ENCODE results near the gene DOK7.
A peak's percentile ranks its signal among the peaks of the same experiment; 100 is the strongest.

The DOK7 gene

DNA sequence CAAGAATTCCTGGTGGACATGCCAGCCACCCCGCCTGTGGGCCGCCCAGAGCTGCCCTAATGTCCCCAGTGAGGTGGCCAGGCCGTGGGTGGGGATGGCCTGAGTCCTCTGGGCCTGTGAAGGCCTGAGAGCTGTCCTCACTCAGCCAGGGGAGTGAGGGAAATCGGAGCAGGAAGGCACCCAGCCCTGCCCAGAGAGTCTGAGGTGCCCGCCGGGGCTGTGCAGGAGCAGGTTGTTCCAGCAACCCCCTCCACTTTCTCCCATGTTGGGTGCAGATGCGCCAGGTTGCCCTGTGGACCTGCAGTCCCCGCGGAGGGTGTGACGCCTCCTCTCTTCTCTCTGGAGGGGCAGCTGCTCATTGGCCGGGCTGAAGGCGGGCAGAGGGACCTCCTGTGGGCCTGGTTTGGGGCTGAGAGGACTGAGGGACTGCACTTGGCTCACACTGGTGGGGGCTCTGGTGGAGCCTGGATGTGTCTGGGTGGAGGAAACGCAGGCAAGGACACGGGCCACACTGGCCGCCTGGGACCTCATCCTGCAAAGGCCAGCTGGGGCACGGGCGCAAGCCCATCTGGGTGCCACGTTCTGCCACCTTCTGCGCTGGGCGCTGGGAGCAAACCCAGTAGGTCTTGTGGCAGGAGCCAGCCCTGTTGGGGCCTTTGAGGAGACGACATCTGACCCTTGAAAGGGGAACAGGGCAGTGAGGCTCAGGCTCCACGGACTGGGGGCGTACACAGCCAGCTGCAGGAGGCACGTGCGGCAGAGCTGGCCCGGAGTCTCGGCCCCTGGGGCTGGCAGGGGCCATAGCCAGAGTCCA is 14.0 kb downstream of the DOK7 start:
- DNase-seq = no peak

DNA sequence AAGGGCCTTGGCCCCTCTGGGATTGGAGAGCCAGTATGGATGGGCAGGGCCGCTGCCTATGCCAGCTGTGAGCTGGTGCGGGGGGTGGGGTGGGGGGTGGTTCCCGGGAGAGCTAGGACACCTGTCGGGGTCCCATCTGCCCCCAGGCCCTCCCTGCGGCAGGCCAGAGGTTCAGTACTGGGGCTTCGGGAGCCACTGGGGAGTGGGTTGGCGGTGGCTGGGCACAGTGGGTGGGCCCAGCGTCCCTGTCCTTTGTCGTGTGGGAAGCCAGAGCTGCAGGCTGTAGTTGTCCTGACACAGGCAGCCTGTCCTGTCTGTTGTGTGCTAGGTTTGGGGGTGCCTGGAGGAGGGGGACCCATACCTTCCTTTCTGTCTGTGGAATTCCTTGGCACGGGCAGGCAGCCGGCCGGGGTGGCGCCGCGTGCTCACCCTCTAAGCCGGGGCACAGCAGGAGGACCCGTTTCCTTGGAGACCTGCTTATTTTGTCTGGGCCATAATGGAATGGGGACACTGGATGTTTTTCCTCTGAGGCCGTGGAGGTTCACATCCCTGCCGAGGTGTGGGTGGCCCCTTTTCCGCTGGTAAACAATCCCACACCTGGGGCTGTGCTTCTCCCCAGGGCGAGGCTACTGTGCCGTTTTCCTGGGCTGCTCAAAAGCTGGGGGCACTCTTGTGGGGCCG is 14.8 kb downstream of the DOK7 start:
- no peak for DNase-seq

DNA sequence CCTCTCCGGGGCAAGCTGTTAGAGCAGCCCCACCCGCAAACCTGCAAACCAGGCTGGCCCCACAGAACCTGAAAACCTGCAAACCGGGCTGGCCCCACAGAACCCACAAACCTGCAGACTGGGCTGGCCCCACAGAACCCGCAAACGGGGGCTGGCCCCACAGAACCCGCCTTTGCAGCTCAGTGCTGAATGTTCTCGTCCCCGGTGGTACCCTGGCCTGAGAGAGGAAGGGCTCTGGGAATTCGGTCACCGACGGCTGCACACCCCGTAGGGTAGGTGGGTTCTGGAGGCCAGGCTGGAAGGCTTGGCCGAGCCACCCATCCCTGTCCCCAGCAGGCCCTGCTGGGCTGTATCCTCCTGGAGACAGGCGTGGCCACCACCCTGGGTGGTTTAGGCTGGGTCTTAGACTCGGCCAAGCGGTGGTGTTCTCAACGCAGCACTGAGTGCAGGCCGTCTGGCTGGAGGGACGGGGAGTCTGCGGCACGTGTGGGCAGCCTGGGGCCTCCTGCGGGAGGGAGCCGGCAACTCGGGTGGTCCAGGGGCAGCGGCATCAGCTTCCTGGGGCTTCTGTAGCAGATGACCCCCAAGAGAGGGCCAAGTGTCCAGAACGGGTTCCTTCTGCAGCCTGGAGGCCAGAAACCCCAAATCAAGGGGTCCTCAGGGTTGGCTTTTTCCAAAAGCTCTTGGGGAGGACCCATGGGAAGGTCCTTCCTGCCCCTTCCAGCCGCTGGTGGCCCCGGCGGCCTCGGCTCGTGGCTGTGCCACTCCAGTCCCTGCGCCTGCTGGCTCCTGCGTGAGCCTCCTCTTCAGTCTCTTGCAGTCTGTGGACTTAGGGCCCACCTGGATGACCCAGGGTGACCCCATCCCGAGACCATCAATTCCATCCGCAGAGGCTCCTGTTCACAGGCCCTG is 15.6 kb downstream of the DOK7 start:
- DNase-seq = no peak

DNA sequence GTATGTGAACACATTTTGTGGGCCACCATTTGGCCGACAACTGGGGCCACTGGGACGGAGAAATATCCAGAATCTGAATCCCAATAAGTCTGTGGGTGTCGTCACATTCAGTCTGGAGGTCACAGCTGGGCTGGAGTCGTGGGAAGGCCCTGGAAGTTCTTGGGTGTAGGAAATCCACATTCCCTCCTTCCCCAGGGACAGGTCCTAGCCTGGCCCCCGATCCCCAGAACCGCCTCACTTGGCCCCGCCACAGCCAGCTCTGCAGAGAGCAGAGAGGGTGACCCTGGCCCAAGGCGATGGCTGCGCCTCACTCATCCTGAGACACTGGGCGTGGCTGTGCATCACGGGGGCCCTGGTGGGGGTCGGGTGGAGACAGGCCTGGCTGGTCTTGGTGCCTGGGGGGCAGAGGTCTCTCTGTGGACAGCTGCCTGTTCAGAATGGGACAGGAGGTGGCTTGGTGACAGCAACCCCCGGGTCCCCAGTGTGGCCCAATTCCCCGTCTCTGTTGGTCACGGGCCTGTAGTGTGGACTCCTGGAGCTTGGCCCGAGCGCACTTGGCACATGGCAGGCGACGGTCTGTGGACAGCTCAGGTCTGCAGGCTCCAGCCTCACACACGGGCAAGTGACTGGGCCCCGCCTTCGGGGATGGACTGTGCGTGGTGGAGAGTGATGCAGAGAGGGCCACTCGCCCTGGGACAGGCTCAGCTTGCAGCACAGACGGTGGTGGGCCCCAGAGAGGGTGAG is 16.4 kb downstream of the DOK7 start:
- DNase-seq = no peak

DNA sequence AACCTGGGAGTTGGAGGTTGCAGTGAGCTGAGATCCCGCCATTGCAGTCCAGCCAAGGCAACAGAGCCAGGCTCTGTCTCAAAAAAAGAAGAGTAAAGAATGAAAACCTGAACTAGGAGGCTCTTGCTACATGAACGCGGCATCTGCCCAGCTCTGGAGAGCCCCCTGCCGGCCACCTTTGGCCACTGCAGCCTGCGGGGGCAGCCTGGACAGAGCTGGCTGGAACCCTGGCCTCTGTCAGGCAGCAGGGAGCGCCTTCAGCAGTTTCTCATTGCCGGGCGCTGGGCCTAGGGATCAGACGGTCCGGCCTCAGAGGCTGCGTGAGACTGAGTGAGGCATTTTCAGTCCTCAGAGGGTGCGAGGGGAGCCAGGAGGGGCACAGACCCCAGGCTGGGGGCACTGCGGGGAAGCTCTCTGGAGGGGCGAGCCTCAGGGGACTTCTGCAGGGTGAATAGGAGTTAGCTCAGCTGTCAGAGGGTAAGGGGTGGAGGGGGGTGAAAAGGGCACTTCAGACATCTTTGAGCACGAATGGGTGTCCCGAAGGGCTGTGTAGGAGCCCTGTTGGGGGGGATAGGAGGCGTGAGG is 17.5 kb downstream of the DOK7 start:
- DNase-seq = peak; percentile 73

DNA sequence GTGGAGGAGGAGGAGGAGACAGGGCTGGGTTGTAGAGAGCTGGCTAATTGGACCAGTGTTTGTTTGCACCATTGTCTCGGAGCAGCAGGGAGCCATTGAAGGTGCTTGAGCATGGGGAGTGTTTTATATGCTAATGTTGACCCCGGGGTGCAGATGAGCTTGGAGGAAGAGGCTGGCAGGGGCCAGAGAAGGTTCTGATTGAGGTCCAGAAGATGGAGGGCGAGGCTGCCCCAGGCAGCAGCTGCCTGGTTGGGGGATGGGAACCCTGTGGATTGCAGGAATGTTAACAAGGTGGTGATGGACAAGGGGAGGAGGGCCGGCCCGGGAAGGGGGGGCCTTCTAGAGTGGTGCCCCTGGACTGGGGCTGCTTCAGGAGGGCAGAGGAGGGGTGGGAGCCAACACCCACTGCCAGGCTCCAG is 18.0 kb downstream of the DOK7 start:
- DNase-seq = no peak

DNA sequence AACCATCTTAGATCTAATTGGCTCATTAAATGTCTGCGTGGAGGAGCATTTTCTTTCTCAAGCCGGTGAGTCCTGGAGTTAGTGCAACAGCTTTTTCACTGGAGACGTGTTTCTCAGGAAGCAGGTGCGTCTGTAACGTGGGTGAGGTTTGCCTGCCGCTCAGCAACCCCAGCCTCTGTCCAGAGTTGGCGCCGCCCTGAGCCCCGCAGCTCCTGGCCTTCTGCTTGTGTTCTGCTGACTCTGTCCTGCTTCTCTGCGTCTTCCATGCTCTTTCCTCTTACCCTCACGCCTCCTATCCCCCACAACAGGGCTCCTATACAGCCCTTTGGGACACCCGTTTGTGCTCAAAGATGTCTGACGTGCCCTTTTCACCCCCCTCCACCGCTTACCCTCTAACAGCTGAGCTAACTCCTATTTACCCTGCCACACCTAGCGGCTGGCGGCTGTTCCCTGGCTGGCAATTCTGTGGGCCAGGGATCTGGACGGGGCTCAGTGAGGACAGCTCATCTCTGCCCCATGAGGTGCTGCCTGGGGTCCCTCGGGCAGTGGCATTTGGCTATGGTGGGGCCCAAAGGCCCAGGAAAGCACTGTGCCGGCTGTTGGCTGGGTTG is 18.8 kb downstream of the DOK7 start:
- no peak for DNase-seq

DNA sequence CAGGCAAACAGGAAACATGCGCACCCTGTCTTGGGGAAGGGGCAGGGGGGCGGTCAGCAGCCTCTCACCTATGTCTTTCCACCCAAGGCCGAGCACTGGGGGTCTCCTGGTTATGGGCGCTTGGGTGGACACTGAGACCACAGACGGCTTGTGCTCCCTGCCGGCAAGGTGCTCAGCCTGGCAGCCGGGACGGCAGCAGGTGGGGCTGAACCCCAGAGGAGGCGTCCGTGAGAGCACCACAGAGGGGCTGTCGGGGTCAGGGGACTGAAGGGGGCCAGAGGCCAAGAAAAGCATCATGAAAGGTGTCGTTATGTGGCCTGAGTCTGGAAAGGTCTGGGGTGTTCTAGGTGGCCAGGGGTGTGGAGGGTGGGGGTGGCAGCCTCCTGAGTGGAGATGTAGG is 19.6 kb downstream of the DOK7 start:
- DNase-seq = no peak

DNA sequence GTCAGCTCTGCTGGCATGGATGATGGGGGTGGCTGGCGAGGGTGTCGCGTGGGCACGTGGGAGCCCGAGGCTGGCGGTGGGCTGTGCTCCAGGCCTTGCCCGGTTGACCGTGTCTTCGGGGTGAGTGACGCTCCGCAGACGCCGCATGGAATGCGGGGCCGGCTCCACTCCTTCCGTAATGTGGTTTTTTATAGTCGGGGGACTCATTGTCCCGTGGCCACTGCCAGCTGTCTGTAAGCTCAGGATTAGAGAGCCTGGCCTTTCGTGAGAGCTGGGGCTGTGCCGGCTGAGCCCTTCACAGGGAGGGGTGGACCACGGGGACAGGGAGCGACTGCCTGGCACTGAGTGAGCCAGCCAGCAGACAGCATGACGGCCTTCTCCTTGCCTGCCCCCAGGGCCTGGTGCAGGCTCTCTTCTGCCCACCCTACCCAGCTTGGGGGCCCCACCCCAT is 20.4 kb downstream of the DOK7 start:
- DNase-seq = no peak

DNA sequence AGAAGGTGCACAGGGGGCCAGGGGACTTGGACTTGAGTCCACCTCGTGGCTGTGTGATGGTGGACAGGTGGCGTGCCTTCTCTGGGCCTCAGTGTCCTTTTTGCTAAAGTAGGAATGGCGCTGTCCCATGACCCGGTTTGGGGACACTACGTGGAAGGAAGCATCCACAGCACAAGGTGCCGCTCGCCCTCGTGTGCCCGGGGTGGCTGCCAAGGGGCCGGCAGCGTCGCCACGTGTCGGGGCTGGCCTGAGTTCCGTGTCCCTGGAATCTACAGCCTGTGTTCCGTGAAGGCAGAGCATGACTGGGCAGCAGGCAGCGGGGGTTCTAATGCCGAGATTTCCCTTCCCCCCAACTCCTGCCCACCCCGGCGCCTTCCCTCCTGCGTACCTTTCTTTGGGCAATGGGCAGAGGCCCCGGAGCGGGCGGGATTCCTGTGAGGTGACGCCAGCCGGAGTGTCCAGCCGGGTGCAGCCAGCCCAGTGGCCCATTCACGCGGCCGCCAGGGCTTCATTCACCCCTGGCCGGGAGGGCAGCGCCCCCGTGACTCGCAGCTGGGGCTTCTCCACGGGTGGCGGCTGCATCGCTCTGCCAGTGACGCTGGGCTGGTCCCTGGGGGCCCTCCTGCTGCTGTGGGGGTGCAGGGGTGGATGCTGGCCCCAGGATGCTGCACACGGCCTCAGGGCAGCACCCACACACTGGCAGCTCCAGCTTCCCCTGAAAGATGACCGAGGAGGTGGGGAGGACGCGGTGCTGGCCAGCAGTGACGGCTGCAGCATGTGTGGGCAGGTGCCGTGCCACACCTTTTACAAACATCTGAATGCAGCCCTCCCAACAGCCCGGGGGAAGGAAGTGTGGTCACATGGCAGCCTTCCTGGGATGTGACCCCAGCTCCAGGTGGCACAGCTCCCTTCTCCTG is 21.2 kb downstream of the DOK7 start:
- no peak for DNase-seq

DNA sequence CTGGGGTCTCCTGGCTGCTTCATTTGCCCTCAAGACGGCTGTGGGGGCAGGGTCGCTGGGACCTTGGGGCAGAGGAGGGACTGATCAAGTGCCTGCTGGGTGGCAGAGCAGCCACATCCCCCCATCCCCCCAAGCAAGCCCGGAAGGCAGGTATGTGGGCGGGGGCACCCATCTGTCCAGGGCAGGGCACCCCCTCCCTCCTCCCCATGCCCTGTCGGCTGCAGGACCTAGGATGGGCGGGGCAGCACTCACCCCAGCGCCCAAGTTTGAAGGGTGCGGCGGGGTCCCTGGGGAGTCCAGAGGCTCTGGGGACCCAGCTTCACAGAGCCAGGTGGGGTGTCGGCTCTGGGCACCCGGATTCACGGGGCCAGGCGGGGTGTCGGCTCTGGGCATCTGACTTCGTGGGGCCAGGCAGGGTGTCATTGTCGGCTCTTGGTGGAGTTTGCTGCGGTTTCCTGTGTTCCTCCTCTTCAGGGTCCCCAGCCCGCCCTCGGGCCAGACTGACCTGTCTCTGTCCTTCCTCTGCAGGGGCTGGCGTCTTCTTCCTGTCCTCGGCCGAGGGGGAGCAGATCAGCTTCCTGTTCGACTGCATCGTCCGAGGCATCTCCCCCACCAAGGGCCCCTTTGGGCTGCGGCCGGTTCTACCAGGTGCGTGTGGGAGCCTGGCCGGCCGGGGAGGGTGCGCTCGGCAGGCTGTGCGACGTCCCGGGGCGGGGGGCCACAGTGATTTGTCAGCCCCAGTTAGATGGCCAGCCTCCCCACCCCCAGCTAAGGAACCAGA is 22.1 kb downstream of the DOK7 start:
- DNase-seq = no peak

DNA sequence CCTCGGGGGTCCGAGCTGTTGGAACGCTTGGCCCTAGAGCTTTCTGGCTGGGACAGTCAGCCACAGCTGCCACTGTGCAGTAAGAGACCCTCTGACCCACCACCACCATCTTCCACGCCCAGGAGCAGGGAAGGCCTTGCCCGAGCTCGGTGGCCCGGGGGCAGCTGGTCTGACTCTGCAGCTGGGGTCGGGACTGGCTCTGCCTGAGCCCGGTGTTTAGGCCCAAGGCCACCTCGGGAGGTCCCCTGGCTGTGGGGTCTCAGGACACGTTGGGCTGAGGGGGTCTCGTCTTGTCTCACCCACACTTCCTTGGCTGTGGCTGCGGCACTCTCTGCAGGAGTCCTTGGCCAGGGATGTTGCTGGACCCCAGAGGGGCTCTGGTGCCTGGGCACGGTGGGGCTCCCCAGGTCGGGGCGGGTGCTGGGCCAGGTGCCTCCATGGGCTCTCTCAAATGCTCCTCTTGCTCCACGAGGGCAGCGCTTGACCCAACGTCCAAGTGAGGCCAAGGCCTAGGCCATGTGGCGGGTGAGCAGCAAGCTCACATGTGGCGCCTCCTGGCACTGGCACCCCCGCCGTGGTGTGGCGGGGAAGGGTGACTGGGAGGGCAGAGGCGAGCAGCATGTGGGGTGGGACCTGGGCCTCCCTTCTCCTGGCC is 22.9 kb downstream of the DOK7 start:
- DNase-seq = no peak

DNA sequence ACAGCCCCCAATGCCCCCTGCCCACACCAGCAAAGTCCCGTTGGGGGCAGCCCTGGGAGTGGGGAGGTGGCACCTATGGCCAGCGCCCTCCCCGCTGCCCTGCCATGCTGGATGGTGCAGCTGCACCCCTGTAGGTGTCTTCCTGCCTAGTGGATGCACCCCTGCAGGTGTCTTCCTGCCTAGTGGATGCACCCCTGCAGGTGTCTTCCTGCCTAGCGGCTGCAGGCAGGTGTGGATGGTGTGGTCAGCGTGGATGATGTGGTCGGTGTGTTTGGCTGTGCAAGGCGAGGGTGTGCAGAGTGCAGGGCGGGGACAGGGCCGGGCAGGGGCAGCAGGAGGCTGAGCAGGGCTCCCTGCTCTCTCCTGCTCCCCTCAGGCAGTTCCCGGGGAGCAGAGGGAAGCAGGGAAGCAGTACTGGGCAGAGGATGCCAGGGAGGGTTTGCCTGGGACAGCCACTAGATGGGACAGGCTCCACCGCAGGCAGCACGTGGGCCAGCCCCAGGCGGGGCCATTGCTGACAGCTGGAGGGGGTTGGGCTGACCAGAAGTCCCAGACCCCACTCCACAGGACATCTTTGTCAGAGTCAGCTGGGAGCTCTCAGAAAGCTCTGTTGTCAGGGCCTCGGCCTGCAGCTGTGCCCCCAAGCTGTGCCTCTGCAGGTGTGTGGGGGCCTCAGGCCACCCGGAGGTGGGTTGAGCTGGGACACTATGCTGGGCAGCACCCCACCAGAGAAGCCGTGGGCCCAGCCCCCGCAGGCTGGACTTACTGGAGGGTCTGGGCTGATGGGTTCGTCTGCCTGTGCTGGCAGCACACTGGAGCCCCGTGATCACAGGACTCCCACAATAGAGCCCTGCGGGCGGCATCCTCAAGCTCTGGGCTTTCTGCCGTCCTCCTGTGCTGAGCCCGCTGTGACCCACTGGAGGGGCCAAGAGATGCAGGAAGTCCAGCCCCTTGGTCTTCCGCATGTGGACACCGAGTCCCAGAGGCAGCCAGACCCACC is 23.7 kb downstream of the DOK7 start:
- DNase-seq = no peak

DNA sequence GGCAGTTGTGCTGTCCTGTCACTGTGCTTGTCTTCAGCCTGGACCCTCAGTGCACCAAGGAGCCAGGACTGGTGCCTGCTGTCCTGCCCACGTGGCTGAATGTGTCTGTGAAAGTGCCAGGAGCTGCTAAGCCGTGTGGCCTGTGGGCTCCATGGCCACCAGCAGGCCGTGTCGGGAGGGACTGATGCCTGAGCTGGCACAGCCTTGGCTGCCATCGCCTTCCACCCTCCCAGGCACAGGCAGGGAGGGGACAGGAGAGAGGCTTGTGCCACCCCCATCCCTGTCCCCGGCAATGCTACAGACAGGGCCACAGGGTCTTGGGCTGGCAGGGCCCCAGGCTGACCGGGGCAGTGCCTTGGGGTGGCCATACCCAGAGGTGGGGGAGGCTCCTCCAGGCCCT is 24.8 kb downstream of the DOK7 start:
- DNase-seq = no peak

DNA sequence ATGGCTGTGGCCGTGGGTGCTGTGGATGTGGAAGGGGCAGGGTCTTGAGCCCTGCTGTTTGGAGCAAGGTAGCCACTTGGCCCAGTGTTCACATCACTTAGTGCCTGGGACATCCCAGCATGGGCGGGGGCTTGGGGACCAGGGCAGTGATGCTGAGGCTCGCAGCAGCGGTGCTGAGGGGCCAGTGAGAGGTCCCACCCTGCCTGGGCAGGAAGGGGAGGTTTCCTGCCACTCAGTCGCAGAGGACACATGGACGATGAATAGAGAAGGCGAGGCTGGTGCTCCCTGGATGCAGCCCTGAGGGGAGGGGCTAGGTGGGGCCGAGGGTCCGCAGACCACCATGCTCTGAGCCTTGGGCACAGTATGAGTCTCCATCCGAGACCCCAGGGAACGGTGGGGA is 25.7 kb downstream of the DOK7 start:
- DNase-seq = no peak

DNA sequence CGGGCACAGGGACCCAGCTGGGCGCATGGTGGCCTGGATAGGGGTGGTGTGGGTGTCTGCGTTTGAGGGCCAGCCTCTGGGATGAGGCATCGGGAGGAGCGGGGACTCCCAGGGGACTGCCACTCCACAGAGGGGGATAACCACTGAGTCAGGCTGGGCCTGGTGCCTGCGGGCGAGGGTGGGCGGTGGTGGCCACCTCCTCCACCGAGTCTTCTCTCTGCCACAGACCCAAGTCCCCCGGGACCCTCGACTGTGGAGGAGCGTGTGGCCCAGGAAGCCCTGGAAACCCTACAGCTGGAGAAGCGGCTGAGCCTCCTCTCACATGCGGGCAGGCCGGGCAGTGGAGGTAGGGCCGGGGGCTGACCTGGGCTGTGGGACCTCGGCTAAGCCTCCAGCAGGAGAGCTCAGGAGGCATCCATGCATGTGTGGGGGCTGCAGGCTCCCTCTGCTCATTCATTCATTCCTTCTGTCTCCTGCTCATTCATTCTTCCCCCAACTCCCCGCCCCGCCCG is 26.4 kb downstream of the DOK7 start:
- no peak for DNase-seq

DNA sequence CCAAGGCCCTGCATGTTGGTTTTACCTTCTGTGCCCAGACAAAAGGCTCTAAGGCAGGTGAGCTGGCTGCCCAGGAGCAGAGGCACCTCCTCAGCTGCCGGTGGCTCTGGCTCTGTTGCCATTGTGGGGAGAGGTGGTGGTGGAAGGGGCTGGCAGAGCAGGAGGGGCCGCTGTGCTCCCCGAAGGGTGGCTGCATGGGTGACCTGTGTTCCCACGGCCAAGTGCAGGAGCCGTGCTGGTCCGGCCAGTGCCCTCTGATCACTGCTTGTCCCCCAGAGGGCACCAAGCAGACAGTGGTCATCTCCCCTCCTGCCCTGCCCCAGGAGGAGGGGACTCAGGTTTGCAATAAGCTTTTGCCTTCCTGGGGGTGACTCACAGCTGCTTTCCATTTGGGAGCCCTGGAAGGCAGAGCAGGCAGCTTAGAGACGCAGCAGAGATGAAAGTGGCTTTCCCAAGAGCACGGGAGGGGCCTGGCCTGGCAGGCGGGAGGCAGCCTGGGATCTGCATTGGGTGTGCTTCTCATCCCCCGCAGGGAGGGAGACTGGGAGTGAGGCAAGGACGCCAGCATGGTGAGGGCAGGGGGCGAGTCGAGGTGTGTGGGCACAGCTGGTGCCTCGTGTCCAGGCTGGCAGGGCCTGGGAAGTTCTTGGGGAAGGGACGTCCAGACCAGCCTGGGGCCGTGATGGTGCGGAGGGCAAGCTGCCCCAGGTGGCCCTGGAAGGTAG is 28.7 kb downstream of the DOK7 start:
- no peak for DNase-seq

Data from activated naive CD4-positive, alpha-beta T cell treated with Interleukin-2 at 50 U/mL for 16 hours (primary cell).